Stimulated activated CD8-positive, alpha-beta memory T cell treated with anti-CD3 and anti-CD28 coated beads, Interleukin-12 subunit alpha, Interleukin-12 subunit beta, amount 100 ng/mL, for 1 hour (primary cell): ENCODE data around the gene PIN4.
"Not testable (repeated sequence)": the region's sequence is repeated elsewhere in the genome, so short reads cannot be mapped to it uniquely, and the experiment has no call there.

Experiments used
- DNase-seq: peaks from one replicate; pipeline ENCODE4 v3.0.0-alpha.2; 2020; ENCODE audit warnings: low read depth

PIN4 gene

GRCh38 chrX:72181178-72182125, at the start of gene PIN4:
Gene PIN4, plus strand, starts transcription at chrX:72181757. Its CDS starts 29 bp downstream, at chrX:72181786.
- peak; percentile 59 for DNase-seq

- DNase-seq, result no peak
Measured at GRCh38 chrX:72132456-72132855, 49.1 kb upstream of the PIN4 start.

- no peak for DNase-seq
Measured at GRCh38 chrX:72133851-72134546, 47.6 kb upstream of the PIN4 start.

GRCh38 chrX:72137846-72138495, 43.6 kb upstream of the PIN4 start:
- DNase-seq, result no peak

GRCh38 chrX:72139538-72139937, 42.0 kb upstream of the PIN4 start:
- DNase-seq, result no peak

GRCh38 chrX:72141372-72142004, 40.1 kb upstream of the PIN4 start:
- no peak for DNase-seq

GRCh38 chrX:72142094-72142793, 39.3 kb upstream of the PIN4 start:
- DNase-seq, result no peak

- DNase-seq, result no peak
Measured at GRCh38 chrX:72142794-72143608, 38.6 kb upstream of the PIN4 start.

GRCh38 chrX:72143609-72143907, 38.0 kb upstream of the PIN4 start:
- DNase-seq, result no peak

- no peak for DNase-seq
Measured at GRCh38 chrX:72145181-72145580, 36.4 kb upstream of the PIN4 start.

GRCh38 chrX:72146527-72146926, 35.0 kb upstream of the PIN4 start:
- no peak for DNase-seq

- no peak for DNase-seq
Measured at GRCh38 chrX:72158773-72159172, 22.8 kb upstream of the PIN4 start.

- DNase-seq, result no peak
Measured at GRCh38 chrX:72159769-72160168, 21.8 kb upstream of the PIN4 start.

GRCh38 chrX:72165551-72165950, 16.0 kb upstream of the PIN4 start:
- DNase-seq, result no peak

GRCh38 chrX:72169008-72169728, 12.4 kb upstream of the PIN4 start:
- peak; percentile 4 for DNase-seq

- not testable (repeated sequence) for DNase-seq
Measured at GRCh38 chrX:72176289-72176688, 5.3 kb upstream of the PIN4 start.

- no peak for DNase-seq
Measured at GRCh38 chrX:72176981-72177380, 4.6 kb upstream of the PIN4 start.

GRCh38 chrX:72180539-72180938, 1.0 kb upstream of the PIN4 start:
- DNase-seq, result no peak

- DNase-seq, result no peak
Measured at GRCh38 chrX:72182924-72183323, 1.4 kb downstream of the PIN4 start.

GRCh38 chrX:72201836-72202536, 20.4 kb downstream of the PIN4 start:
- no peak for DNase-seq
